Aorta (tissue), 5 donors: ENCODE results near the gene SLC6A7. TPM values are rescaled to one million over a fixed set of nuclear protein-coding genes. Genes with fewer than 3 reads are reported as not detected.
A peak's percentile ranks its signal among the peaks of the same experiment; 100 is the strongest.

Source experiments
- ATAC-seq: fragments of 200-7000 bp; cut with Tn5 transposase; one replicate; pipeline ENCODE4 v1.9.1; 2022; ENCODE audit warnings: moderate library complexity; ENCODE audit not compliant: low FRiP score
- DNase-seq, 2 donors: peaks; one replicate each; pipeline ENCODE4 v3.0.0-alpha.2; 2020
- H3K27ac ChIP-seq, 2 donors: one replicate each; pipeline ENCODE4 v1.5.1; 2013; ENCODE audit warnings: low read length in 2 of 2, mild to moderate bottlenecking in 2 of 2, moderate library complexity in 2 of 2, control low read depth in 1 of 2, inconsistent platforms in 1 of 2, low read depth in 1 of 2
- H3K27me3 ChIP-seq, 2 donors: one replicate each; pipeline ENCODE4 v1.6.1; 2013; ENCODE audit warnings: control low read depth in 1 of 2, low read length in 1 of 2, mild to moderate bottlenecking in 1 of 2, moderate library complexity in 1 of 2; ENCODE audit not compliant: insufficient read depth in 2 of 2, control insufficient read depth in 1 of 2
- H3K36me3 ChIP-seq, 2 donors: one replicate each; pipeline ENCODE4 v1.6.1; 2013; ENCODE audit warnings: control low read depth in 1 of 2, low read length in 1 of 2, mild to moderate bottlenecking in 1 of 2; ENCODE audit not compliant: insufficient read depth in 2 of 2, control insufficient read depth in 1 of 2
- H3K4me1 ChIP-seq, 2 donors: one replicate each; pipeline ENCODE4 v1.6.1; 2013; ENCODE audit warnings: low read length in 2 of 2, control low read depth in 1 of 2, mild to moderate bottlenecking in 1 of 2, moderate library complexity in 1 of 2; ENCODE audit not compliant: insufficient read depth in 2 of 2, control insufficient read depth in 1 of 2
- H3K4me3 ChIP-seq, 2 donors: one replicate each; pipeline ENCODE4 v1.5.1; 2013; ENCODE audit warnings: low read length in 2 of 2, control low read depth in 1 of 2, mild to moderate bottlenecking in 1 of 2
- H3K9me3 ChIP-seq: one replicate; pipeline ENCODE4 v1.6.1; 2013; ENCODE audit warnings: mild to moderate bottlenecking, low read length; ENCODE audit not compliant: control insufficient read depth
- WGBS, 2 donors: extraction: QIAGEN DNeasy Blood & Tissue Kit; methylation state at CpG; one replicate each; pipeline ENCODE4 v1.1.7; 2013; 5-methylcytosine and 5-hydroxymethylcytosine counted together
- intact Hi-C, 2 donors: fragments of 100-400 bp; cut with DNase I; formaldehyde crosslinking; loops; one replicate each; pipeline versions ENCODE4 v1.14.2 to v1.15.0; 2022
- polyA plus RNA-seq, 2 donors: library from polyadenylated mRNA; stranded (reverse); fragments of 200-250 nt; gene quantifications; one replicate each; pipeline ENCODE4 v1.2.3, GENCODE V29; 2013
- total RNA-seq, 2 donors: library from RNA; stranded (reverse); fragmentation: NEBNext Ultra II Directional; extraction: Animal tissue kit (Norgen Biotek cat#: 25700); gene quantifications; one replicate each; pipeline ENCODE4 v1.2.1, GENCODE V29; 2021
- donor health status: healthy with polysubstance abuse.
- donor health status: Bipolar disorder and iron deficiency.
- donor health status: DM: no; HTN: no; CAD: no.
- donor health status: DM: no; HTN: no; CAD: no.
- donor health status: DM: yes; HTN: yes; CAD: no.

SLC6A7 gene
- total and polyA plus RNA-seq, 4 donors = 0.25 to 0.41 TPM; not detected in 2

GRCh38 chr5:150175536-150175935 is 14.3 kb upstream of the SLC6A7 start:
- WGBS, 2 donors = 57 to 68% methylated on average over 5 of the region's 5 CpGs
- no peak for DNase-seq

GRCh38 chr5:150176745-150177477 is 13.0 kb upstream of the SLC6A7 start:
- ATAC-seq = no peak
- H3K27ac ChIP-seq = peak overlapping the region in 1 of 2 donors; percentile 61
- no peaks in the 10 kb centered on the region for H3K9me3 ChIP-seq
- DNase-seq = no peak
- intact Hi-C loops = no loop called here
- H3K4me3 ChIP-seq = no peak overlapping the region
- WGBS, 2 donors = 17% methylated on average over 8 of the region's 8 CpGs
- no peaks in the 10 kb centered on the region for H3K4me1 ChIP-seq
- no peaks in the 10 kb centered on the region for H3K36me3 ChIP-seq
- no peaks in the 10 kb centered on the region for H3K27me3 ChIP-seq

More at GRCh38 chr5:150175536-150175935, 14.3 kb upstream of the SLC6A7 start:
- no peak for ATAC-seq
- Histone ChIP-seq H3K4me1 (no peaks in the 10 kb centered on the region), H3K4me3 (no peak overlapping the region), H3K36me3 (no peaks in the 10 kb centered on the region), H3K9me3 (no peaks in the 10 kb centered on the region), H3K27ac (no peak overlapping the region), H3K27me3 (no peaks in the 10 kb centered on the region)
- intact Hi-C loops = no loop called here

- Histone ChIP-seq H3K9me3 (no peaks in the 10 kb centered on the region), H3K36me3 (no peaks in the 10 kb centered on the region), H3K27me3 (no peaks in the 10 kb centered on the region), H3K27ac (peak overlapping the region in 1 of 2 donors; percentile 38), H3K4me1 (no peaks in the 10 kb centered on the region), H3K4me3 (no peak overlapping the region)
- DNase-seq (no peak), ATAC-seq (no peak)
- intact Hi-C loops = no loop called here
- WGBS, 2 donors = 47 to 51% methylated on average over 4 of the region's 4 CpGs
Observed at GRCh38 chr5:150177721-150178120, 12.1 kb upstream of the SLC6A7 start.

GRCh38 chr5:150178262-150178661 is 11.6 kb upstream of the SLC6A7 start:
- intact Hi-C loops = no loop called here

GRCh38 chr5:150179019-150179620 is 10.7 kb upstream of the SLC6A7 start:
- Histone ChIP-seq H3K27ac (peak overlapping the region; percentile 88 to 98), H3K36me3 (no peaks in the 10 kb centered on the region), H3K9me3 (no peaks in the 10 kb centered on the region), H3K4me1 (no peaks in the 10 kb centered on the region), H3K27me3 (no peaks in the 10 kb centered on the region), H3K4me3 (no peak overlapping the region)
- DNase-seq = no peak
- intact Hi-C loops = no loop called here
- no peak for ATAC-seq
- 89 to 90% methylated on average over 7 of the region's 7 CpGs for WGBS, 2 donors

More at GRCh38 chr5:150178262-150178661, 11.6 kb upstream of the SLC6A7 start:
- DNase-seq (no peak), ATAC-seq (no peak)
- H3K27me3 ChIP-seq = no peaks in the 10 kb centered on the region
- no peak overlapping the region for H3K4me3 ChIP-seq
- H3K36me3 ChIP-seq = no peaks in the 10 kb centered on the region
- 61 to 68% methylated on average over 2 to 4 of the region's 4 CpGs for WGBS, 2 donors
- no peaks in the 10 kb centered on the region for H3K9me3 ChIP-seq
- H3K27ac ChIP-seq = peak overlapping the region in 1 of 2 donors; percentile 33
- H3K4me1 ChIP-seq = no peaks in the 10 kb centered on the region

GRCh38 chr5:150180241-150181026 is 9.4 kb upstream of the SLC6A7 start:
- WGBS, 2 donors = 4 to 6% methylated on average over 18 of the region's 18 CpGs
- peak; percentile 90 for ATAC-seq
- intact Hi-C loops = loop anchor here in 1 of 2 donors (5.0 kb wide), 1 partner anchor 37 kb away; no protein-coding TSS in a partner anchor

GRCh38 chr5:150181027-150181426 is 8.8 kb upstream of the SLC6A7 start:
- intact Hi-C loops = loop anchor here in 1 of 2 donors (5.0 kb wide), 1 partner anchor 36 kb away; no protein-coding TSS in a partner anchor
- no peak for DNase-seq
- Histone ChIP-seq H3K4me1 (no peaks in the 10 kb centered on the region), H3K27ac (peak overlapping the region; percentile 88 to 98), H3K4me3 (no peak overlapping the region), H3K27me3 (no peaks in the 10 kb centered on the region), H3K9me3 (no peaks in the 10 kb centered on the region), H3K36me3 (no peaks in the 10 kb centered on the region)
- 19 to 24% methylated on average over 5 of the region's 5 CpGs for WGBS, 2 donors
- no peak for ATAC-seq

More at GRCh38 chr5:150180241-150181026, 9.4 kb upstream of the SLC6A7 start:
- Histone ChIP-seq H3K4me3 (no peak overlapping the region), H3K27me3 (no peaks in the 10 kb centered on the region), H3K4me1 (no peaks in the 10 kb centered on the region), H3K36me3 (no peaks in the 10 kb centered on the region), H3K9me3 (no peaks in the 10 kb centered on the region), H3K27ac (peak overlapping the region; percentile 88 to 98)
- DNase-seq = peak; percentile 91 to 93

- H3K4me3 ChIP-seq = no peak overlapping the region
- H3K27me3 ChIP-seq = no peaks in the 10 kb centered on the region
- 81 to 84% methylated on average over 9 of the region's 9 CpGs for WGBS, 2 donors
- ATAC-seq (no peak), DNase-seq (no peak)
- intact Hi-C loops = loop anchor here in 1 of 2 donors (5.0 kb wide), 1 partner anchor 35 kb away; no protein-coding TSS in a partner anchor
- H3K27ac ChIP-seq = peak overlapping the region; percentile 64 to 88
- H3K9me3 ChIP-seq = no peaks in the 10 kb centered on the region
- H3K36me3 ChIP-seq = no peaks in the 10 kb centered on the region
- H3K4me1 ChIP-seq = no peaks in the 10 kb centered on the region
Observed at GRCh38 chr5:150181766-150182545, 7.9 kb upstream of the SLC6A7 start.
